HG02588 (cell line): ENCODE measurements around the gene GAS2L2.

Source experiments
- ATAC-seq: cut with Tn5 transposase; IDR thresholded peaks from one replicate; pipeline ENCODE4 v1.9.1; 2021; ENCODE audit warnings: mild to moderate bottlenecking, moderate library complexity; ENCODE audit not compliant: unreplicated experiment

Gene GAS2L2

GRCh38 chr17:35701491-35701890 is 51.5 kb downstream of the GAS2L2 start:
- no peak for ATAC-seq

DNA sequence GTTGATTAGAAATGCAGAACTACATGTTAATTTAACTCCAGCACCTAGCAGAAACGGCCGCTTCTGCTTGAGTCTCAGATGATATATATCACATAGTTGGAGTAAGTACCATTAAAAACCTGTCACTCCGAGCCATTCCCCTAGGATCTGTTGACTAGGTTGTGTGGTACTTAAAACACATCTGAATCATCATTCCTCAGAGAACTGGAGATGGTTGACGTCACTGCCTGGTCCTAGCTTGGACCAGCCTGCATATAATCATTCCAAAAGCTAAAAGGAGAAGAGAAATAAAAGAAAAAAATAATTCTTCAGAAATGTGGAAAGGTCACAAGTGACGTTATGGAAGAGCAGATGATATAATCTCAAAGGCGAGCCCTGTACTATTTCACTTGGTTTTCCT is 52.9 kb downstream of the GAS2L2 start:
- no peak for ATAC-seq

DNA sequence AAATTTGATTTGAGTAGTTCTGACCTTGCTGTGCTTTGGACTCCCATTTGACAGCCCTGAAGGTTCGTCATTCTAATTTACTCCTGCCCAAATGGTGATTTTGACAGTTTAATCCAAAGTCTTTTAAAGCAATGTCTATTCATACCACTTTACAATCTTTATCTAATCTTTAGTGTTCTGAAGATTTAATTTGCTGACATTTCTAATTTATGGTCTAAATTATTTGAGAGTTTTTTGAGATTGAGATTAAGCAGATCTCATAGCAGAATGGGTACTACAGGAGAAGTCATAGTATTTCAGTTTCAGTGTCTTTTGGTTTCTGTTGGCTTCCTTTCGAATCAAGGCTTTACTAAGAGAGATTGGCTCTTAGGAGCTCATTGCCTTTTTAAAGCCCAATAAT is 54.2 kb downstream of the GAS2L2 start:
- no peak for ATAC-seq

GRCh38 chr17:35695613-35696012 is 57.4 kb downstream of the GAS2L2 start:
- no peak for ATAC-seq

GRCh38 chr17:35694906-35695305 is 58.1 kb downstream of the GAS2L2 start:
- ATAC-seq, result no peak
